ENCODE measurements around the gene CNTNAP2. TPM values are rescaled to one million over a fixed set of nuclear protein-coding genes. Genes with fewer than 3 reads are reported as not detected.
A peak's percentile ranks its signal among the peaks of the same experiment; 100 is the strongest.

Gene CNTNAP2
- total and polyA plus RNA-seq, 2 donors (not counting 1 experiment from before 2014, with no cell fraction given): not detected

GRCh38 chr7:147516391-147516790 lies 1399.8 kb downstream of the CNTNAP2 start:
- Histone ChIP-seq H2AFZ (ENCODE audit: low read length) (no peak overlapping the region), H4K20me1 (ENCODE audit: control insufficient read depth, extremely low read depth, insufficient read depth, low read length) (no peaks in the 10 kb centered on the region), H3K9me3 (ENCODE audit: control insufficient read depth, insufficient read depth, low read depth, low read length) (no peaks in the 10 kb centered on the region), H3K4me2 (ENCODE audit: extremely low read depth, insufficient read depth, low read length) (no peak overlapping the region), H3K27me3 (ENCODE audit: control insufficient read depth, insufficient read depth, low read length) (no peaks in the 10 kb centered on the region), H3K27ac (ENCODE audit: insufficient read depth, low read length) (no peak overlapping the region), H3K4me1 (ENCODE audit: control insufficient read depth, extremely low read depth, insufficient read depth, low read length) (no peaks in the 10 kb centered on the region), H3K9ac (ENCODE audit: insufficient read depth, low read length) (no peak overlapping the region), H3K79me2 (ENCODE audit: control insufficient read depth, insufficient read depth, low read length) (no peaks in the 10 kb centered on the region), H3K36me3 (ENCODE audit: control insufficient read depth, insufficient read depth, low read length) (no peaks in the 10 kb centered on the region), H3K4me3 (replicated peaks in 1 of 4; ENCODE audit: control extremely low read depth in 1 of 4, insufficient read depth in 1 of 4, low read depth in 3 of 4, low read length in 4 of 4) (no peak overlapping the region)
- DNase-seq (ENCODE audit: low read depth in 2 of 2): peak in 1 of 2 donors; percentile 25
- TF ChIP-seq CTCF (conservative IDR thresholded peaks at IDR 0.05 in 1 of 2, IDR thresholded peaks at IDR 0.05 in 1 of 2; ENCODE audit: low read depth in 1 of 2, low read length in 2 of 2) (no peak), EZH2 (IDR thresholded peaks at IDR 0.05; ENCODE audit: low read length, missing control alignments) (no peak)

- no peak for TF ChIP-seq EZH2 (IDR thresholded peaks at IDR 0.05; ENCODE audit: low read length, missing control alignments)
- TF ChIP-seq CTCF (conservative IDR thresholded peaks at IDR 0.05 in 1 of 2, IDR thresholded peaks at IDR 0.05 in 1 of 2; ENCODE audit: low read depth in 1 of 2, low read length in 2 of 2): no peak
- Histone ChIP-seq H3K27ac (ENCODE audit: insufficient read depth, low read length) (no peak overlapping the region), H3K9ac (ENCODE audit: insufficient read depth, low read length) (no peak overlapping the region), H3K79me2 (ENCODE audit: control insufficient read depth, insufficient read depth, low read length) (no peaks in the 10 kb centered on the region), H3K4me3 (replicated peaks in 1 of 4; ENCODE audit: control extremely low read depth in 1 of 4, insufficient read depth in 1 of 4, low read depth in 3 of 4, low read length in 4 of 4) (no peak overlapping the region), H4K20me1 (ENCODE audit: control insufficient read depth, extremely low read depth, insufficient read depth, low read length) (no peaks in the 10 kb centered on the region), H3K36me3 (ENCODE audit: control insufficient read depth, insufficient read depth, low read length) (no peaks in the 10 kb centered on the region), H3K4me2 (ENCODE audit: extremely low read depth, insufficient read depth, low read length) (no peak overlapping the region), H3K9me3 (ENCODE audit: control insufficient read depth, insufficient read depth, low read depth, low read length) (no peaks in the 10 kb centered on the region), H3K27me3 (ENCODE audit: control insufficient read depth, insufficient read depth, low read length) (no peaks in the 10 kb centered on the region), H3K4me1 (ENCODE audit: control insufficient read depth, extremely low read depth, insufficient read depth, low read length) (no peaks in the 10 kb centered on the region), H2AFZ (ENCODE audit: low read length) (no peak overlapping the region)
- DNase-seq (ENCODE audit: low read depth in 2 of 2): peak in 1 of 2 donors; percentile 8
Observed at GRCh38 chr7:147519062-147519461, 1402.5 kb downstream of the CNTNAP2 start.

- Histone ChIP-seq H3K27me3 (ENCODE audit: control insufficient read depth, insufficient read depth, low read length) (no peaks in the 10 kb centered on the region), H2AFZ (ENCODE audit: low read length) (no peak overlapping the region), H4K20me1 (ENCODE audit: control insufficient read depth, extremely low read depth, insufficient read depth, low read length) (no peaks in the 10 kb centered on the region), H3K27ac (ENCODE audit: insufficient read depth, low read length) (no peak overlapping the region), H3K4me2 (ENCODE audit: extremely low read depth, insufficient read depth, low read length) (no peak overlapping the region), H3K9ac (ENCODE audit: insufficient read depth, low read length) (no peak overlapping the region), H3K79me2 (ENCODE audit: control insufficient read depth, insufficient read depth, low read length) (no peaks in the 10 kb centered on the region), H3K4me1 (ENCODE audit: control insufficient read depth, extremely low read depth, insufficient read depth, low read length) (no peaks in the 10 kb centered on the region), H3K9me3 (ENCODE audit: control insufficient read depth, insufficient read depth, low read depth, low read length) (no peaks in the 10 kb centered on the region), H3K4me3 (replicated peaks in 1 of 4; ENCODE audit: control extremely low read depth in 1 of 4, insufficient read depth in 1 of 4, low read depth in 3 of 4, low read length in 4 of 4) (no peak overlapping the region), H3K36me3 (ENCODE audit: control insufficient read depth, insufficient read depth, low read length) (no peaks in the 10 kb centered on the region)
- DNase-seq (ENCODE audit: low read depth in 2 of 2): no peak
- TF ChIP-seq EZH2 (IDR thresholded peaks at IDR 0.05; ENCODE audit: low read length, missing control alignments) (no peak), CTCF (conservative IDR thresholded peaks at IDR 0.05 in 1 of 2, IDR thresholded peaks at IDR 0.05 in 1 of 2; ENCODE audit: low read depth in 1 of 2, low read length in 2 of 2) (no peak)
Observed at GRCh38 chr7:147523056-147523455, 1406.5 kb downstream of the CNTNAP2 start.

Measured in fibroblast of lung (primary cell).